ENCODE measurements around the gene FCER2. TPM values are rescaled to one million over a fixed set of nuclear protein-coding genes. Genes with fewer than 3 reads are reported as not detected.
"Not testable (repeated sequence)": the region's sequence is repeated elsewhere in the genome, so short reads cannot be mapped to it uniquely, and the experiment has no call there.

Gene FCER2
- polyA plus RNA-seq, 5 donors = 0.11 to 0.67 (median 0.31) TPM

DNA sequence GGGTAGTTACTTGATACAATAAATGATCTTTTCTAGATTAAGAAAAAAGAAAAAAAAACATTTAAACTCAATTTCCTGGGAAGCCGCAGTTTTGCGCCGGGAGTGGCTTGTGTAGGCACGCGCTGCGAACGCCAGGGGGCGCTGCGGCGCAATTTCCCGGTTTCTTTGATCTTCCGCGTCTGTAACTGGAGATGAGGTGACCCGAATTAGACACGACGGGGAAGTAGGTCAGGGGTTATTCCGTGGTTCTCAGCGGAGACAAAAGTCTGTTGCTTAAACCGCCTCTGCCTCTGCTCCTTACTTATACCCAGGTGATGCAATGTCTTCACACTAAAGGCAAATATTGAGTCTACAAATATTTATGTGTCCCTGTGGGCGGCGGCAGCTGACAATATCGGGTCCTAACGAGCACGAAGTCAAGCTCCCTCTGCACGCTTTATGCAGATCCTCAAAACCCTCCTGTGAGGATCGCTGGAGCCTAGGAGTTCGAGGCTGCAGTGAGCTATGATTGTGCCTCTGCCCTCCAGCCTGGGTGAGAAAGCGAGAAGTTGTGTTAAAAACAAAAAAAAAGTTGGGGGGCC is 49.8 kb downstream of the FCER2 start:
- DNase-seq = peak; percentile 79 to 83

- DNase-seq = no peak
These were observed 51.8 kb downstream of the FCER2 start for GRCh38 chr19:7650148-7650547.

DNA sequence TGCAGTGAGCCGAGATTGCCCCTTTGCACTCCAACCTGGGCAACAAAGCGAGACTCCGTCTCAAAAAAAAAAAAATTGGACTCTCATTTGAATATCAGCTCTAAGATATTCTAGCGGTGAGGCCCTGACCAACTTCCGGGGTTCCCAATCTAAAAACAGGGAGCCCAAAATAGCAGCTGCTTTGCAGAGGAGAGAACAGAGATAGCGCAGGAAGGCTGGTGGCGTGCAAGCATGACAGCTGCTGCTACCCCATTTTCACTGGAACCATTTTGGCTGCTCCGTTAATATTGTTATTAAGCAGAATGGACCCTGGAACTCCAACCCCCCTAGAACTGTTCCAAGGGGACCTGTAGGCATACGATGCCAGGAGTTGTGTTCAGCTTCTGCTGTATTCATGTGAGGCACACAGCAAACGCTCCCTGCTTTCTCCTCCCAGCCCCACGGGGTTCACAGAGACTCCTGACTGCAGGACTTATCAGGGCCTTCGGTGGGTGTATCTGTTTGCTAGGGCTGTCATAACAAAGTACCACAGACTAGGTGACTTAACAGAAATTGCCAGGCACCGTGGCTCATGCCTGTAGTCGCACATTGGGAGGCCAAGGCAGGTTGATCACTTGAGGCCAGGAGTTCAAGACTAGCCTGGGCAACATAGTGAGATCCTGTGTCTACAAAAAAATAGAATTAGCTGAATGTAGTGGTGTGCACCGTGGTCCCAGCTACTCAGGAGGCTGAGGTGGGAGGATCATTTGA is 53.5 kb downstream of the FCER2 start:
- DNase-seq = no peak

- DNase-seq = no peak
These were observed 54.8 kb downstream of the FCER2 start for GRCh38 chr19:7647156-7647555.

DNA sequence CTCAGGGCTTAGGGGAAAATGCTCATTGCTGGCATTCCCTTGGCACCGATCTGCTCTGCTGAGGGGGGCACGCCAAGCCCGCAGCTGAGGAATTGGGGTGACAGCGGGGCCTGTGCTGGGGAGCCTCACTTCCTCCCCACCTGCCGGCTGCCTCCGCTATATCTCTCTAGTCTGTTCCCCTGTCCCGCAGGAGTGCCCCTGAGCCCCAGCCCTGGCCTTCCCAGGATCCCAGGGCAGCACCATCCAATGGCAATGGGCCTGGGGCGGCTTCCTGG is 55.6 kb downstream of the FCER2 start:
- no peak for DNase-seq

- DNase-seq = no peak
These were observed 56.1 kb downstream of the FCER2 start for GRCh38 chr19:7645656-7646425.

GRCh38 chr19:7645163-7645562 is 56.8 kb downstream of the FCER2 start:
- DNase-seq = no peak

- no peak for DNase-seq
These were observed 57.4 kb downstream of the FCER2 start for GRCh38 chr19:7644550-7644877.

DNA sequence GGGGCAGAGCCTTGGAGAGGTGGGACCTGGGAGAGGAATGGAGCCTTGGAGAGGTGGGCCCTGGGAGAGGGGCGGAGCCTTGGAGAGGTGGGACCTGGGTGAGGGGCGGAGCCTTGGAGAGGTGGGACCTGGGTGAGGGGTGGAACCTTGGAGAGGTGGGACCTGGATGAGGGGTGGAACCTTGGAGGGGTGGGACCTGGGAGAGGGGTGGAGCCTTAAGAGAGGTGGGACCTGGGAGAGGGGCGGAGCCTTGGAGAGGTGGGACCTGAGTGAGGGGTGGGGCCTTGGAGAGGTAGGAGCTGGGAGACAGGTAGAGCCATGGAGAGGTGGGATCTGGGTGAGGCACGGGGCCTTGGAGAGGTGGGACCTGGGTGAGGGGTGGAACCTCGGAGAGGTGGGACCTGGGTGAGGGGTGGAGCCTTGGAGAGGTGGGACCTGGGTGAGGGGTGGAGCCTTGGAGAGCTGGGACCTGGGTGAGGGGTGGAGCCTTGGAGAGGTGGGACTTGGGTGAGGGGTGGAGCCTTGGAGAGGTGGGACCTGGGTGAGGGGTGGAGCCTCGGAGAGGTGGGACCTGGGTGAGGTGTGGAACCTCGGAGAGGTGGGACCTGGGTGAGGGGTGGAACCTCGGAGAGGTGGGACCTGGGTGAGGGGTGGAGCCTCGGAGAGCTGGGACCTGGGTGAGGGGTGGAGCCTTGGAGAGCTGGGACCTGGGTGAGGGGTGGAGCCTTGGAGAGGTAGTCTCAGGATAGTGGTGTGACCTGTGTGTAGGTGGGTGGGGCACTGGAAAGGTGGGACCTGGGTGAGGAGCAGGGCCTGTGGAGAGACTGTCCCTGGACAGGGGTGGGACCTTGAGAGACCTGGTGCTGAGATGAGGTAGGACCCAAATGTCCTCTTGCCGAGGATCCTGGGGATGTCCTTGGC is 58.0 kb downstream of the FCER2 start:
- not testable (repeated sequence) for DNase-seq

DNA sequence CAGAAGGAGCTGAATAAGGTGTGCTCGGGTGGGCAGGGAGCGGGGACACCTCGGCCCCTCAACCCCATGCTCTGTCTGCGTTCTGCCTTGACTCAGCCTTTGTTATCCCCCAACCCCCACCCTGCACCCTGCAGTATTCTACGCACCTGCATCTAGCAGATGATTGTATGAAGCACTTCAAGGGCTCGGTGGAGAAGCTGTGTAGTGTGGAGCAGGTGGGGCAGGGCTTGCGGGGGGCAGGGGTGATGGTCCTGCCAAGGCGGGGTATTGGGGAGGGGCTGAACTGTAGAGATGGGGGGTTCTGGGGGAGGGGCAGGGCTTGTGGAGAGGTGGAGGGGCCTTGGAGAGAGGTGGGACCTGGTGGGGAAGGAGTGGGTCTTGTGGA is 58.9 kb downstream of the FCER2 start:
- no peak for DNase-seq

DNA sequence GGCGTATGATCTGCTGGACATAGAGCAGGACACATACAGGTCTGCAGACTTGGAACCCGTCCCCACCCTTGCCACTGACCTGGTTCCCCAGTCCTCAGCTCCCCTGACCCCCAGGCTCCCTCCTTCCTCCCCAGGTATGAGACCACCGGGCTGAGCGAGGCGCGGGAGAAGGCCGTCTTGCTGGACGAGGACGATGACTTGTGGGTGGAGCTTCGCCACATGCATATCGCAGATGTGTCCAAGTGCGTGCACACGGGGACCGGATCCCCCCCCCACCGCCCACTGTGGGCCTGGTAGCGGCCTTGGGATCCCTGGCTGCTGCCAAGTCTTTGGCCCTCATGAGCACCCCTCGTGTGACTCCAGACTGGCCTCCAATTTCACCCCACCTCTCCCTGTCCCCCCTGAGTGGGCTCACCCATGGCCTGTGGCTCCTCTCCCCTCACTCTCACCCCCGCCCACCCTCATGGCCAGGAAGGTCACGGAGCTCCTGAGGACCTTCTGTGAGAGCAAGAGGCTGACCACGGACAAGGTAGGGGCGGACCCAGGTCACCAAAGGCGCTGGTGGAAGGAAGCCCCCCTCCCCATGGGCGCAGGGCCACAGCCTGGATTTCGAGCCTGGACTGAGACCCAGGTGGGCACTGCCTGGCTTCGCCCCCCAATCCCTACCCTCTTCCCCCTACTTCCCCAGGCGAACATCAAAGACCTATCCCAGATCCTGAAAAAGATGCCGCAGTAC is 59.5 kb downstream of the FCER2 start:
- DNase-seq = no peak

GRCh38 chr19:7641290-7642276 is 60.3 kb downstream of the FCER2 start:
- no peak for DNase-seq

GRCh38 chr19:7640803-7641202 is 61.1 kb downstream of the FCER2 start:
- DNase-seq = no peak

DNA sequence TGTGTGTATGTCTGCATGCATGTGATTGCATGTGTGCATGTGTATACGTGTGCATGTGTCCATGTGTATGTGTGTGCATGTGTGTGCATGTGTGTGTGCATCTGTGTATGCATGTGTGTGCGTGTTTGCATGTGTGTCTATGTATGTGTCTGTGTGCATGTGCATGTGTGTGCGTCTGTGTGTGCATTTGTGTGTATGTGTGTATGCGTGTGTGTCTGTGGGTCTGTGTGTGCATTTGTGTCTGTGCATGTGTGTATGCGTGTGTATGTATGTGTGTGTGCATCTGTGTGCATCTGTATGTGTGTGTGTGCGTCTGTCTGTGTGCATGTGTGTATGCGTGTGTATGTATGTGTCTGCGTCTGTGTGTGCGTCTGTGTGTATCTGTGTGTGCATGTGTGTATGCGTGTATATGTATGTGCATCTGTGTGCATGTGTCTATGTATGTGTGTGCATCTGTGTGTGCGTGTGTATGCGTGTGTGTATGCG is 62.0 kb downstream of the FCER2 start:
- no peak for DNase-seq

DNA sequence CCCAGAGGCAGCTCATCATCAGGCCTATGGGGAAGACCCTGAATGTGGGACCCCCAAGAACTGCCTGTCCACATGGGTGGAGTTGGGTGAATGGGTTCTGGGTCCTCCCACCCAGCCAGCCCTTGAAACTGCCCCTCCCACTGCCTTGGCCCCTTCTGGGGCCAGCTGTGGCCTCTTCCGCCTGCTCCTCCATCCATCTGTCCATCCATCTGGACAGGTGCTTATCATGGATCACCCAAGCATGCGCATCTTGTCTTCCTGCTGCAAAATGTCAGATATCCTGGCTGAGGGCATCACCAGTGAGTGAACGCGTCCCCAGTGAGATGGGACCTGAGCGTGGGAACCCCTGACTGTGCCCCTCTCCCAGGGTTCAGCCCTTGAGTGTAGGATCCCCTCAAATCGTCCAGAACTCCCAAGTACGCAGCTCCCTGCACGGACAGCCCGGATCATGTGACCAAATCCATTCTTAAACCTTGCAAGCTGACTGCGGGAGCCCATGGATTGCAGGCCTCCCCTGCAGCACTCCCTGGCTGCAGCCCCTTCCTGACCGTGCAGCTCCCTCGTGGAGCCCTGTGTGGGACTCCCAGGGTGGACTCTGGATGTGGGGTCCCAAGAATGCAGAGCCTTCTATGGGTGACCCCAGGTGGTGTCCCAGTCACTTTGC is 63.0 kb downstream of the FCER2 start:
- DNase-seq = no peak

All from right lung (tissue), 5 donors.